ENCODE results near the gene TBX3.

The TBX3 gene

GRCh38 chr12:114636723-114637480, 47.1 kb downstream of the TBX3 start:
- in situ Hi-C loops (cut with HindIII; ENCODE audit: low sequenced_read_pairs) = no loop called here

- in situ Hi-C loops (cut with HindIII; ENCODE audit: low sequenced_read_pairs) = no loop called here
Measured at GRCh38 chr12:114631242-114631641, 52.7 kb downstream of the TBX3 start.

GRCh38 chr12:114628199-114628598, 55.8 kb downstream of the TBX3 start:
- in situ Hi-C loops (cut with HindIII; ENCODE audit: low sequenced_read_pairs) = no loop called here

- in situ Hi-C loops (cut with HindIII; ENCODE audit: low sequenced_read_pairs) = no loop called here
Measured at GRCh38 chr12:114627393-114627792, 56.6 kb downstream of the TBX3 start.

GRCh38 chr12:114625294-114625851, 58.6 kb downstream of the TBX3 start:
- in situ Hi-C loops (cut with HindIII; ENCODE audit: low sequenced_read_pairs) = no loop called here

- in situ Hi-C loops (cut with HindIII; ENCODE audit: low sequenced_read_pairs) = loop anchor here (25.0 kb wide), 1 partner anchor 1139 kb away; no protein-coding TSS in a partner anchor
Measured at GRCh38 chr12:114623737-114624136, 60.2 kb downstream of the TBX3 start.

All from DLD1 (cell line).